Mesendoderm (in vitro differentiated cells): ENCODE measurements around the gene ENG.

Experiments
- DNase-seq: peaks from one replicate; pipeline ENCODE4 v3.0.0; 2013
- H2AK5ac ChIP-seq: 2 replicates; pipeline ENCODE4 v1.6.1; 2013; ENCODE audit warnings: low read length, inconsistent platforms
- H2BK120ac ChIP-seq: 2 replicates; pipeline ENCODE4 v1.6.1; 2013; ENCODE audit warnings: low read depth, mild to moderate bottlenecking, low read length, moderate library complexity, mixed read lengths
- H2BK15ac ChIP-seq: replicated peaks from 2 replicates; pipeline ENCODE4 v1.6.1; 2013; ENCODE audit warnings: low read depth, mild to moderate bottlenecking, moderate library complexity
- H2BK5ac ChIP-seq: 2 replicates; pipeline ENCODE4 v1.6.1; 2013; ENCODE audit warnings: low read length, inconsistent platforms
- H3K18ac ChIP-seq: 2 replicates; pipeline ENCODE4 v1.6.1; 2013; ENCODE audit warnings: mild to moderate bottlenecking, low read length, mixed read lengths
- H3K23ac ChIP-seq: one replicate; pipeline ENCODE4 v1.6.1; 2013; ENCODE audit warnings: low read length
- H3K27ac ChIP-seq: 2 replicates; pipeline ENCODE4 v1.5.1; 2013; ENCODE audit warnings: low read depth, mild to moderate bottlenecking, inconsistent platforms, low read length, moderate library complexity
- H3K27me3 ChIP-seq: 2 replicates; pipeline ENCODE4 v1.6.1; 2013; ENCODE audit warnings: low read length, control low read depth, mild to moderate bottlenecking, inconsistent platforms; ENCODE audit not compliant: insufficient read depth, poor library complexity
- H3K36me3 ChIP-seq: 2 replicates; pipeline ENCODE4 v1.6.1; 2013; ENCODE audit warnings: low read length, inconsistent platforms; ENCODE audit not compliant: control insufficient read depth, insufficient read depth
- H3K4ac ChIP-seq: one replicate; pipeline ENCODE4 v1.6.1; 2013; ENCODE audit warnings: low read depth, mild to moderate bottlenecking, low read length, moderate library complexity
- H3K4me1 ChIP-seq: 2 replicates; pipeline ENCODE4 v1.6.1; 2013; ENCODE audit warnings: low read depth, low read length, inconsistent platforms; ENCODE audit not compliant: control insufficient read depth
- H3K4me2 ChIP-seq: 2 replicates; pipeline ENCODE4 v1.6.1; 2013; ENCODE audit warnings: low read length
- H3K4me3 ChIP-seq: 2 replicates; pipeline ENCODE4 v1.5.1; 2013; ENCODE audit warnings: mild to moderate bottlenecking, low read length
- H3K56ac ChIP-seq: one replicate; pipeline ENCODE4 v1.6.1; 2013; ENCODE audit warnings: low read length
- H3K79me1 ChIP-seq: 2 replicates; pipeline ENCODE4 v1.6.1; 2013; ENCODE audit warnings: low read length, inconsistent platforms
- H3K79me2 ChIP-seq: 2 replicates; pipeline ENCODE4 v1.6.1; 2013; ENCODE audit warnings: mild to moderate bottlenecking, low read length; ENCODE audit not compliant: control insufficient read depth, insufficient read depth
- H3K9ac ChIP-seq: 2 replicates; pipeline ENCODE4 v1.6.1; 2013; ENCODE audit warnings: low read length, inconsistent platforms
- H4K5ac ChIP-seq: one replicate; pipeline ENCODE4 v1.6.1; 2013; ENCODE audit warnings: low read length
- H4K8ac ChIP-seq: one replicate; pipeline ENCODE4 v1.6.1; 2013; ENCODE audit warnings: low read depth, mild to moderate bottlenecking, control low read depth, low read length, moderate library complexity
- WGBS: extraction: QIAGEN DNeasy Blood & Tissue Kit; methylation state at CpG from one replicate; pipeline ENCODE4 v1.1.7; 2013; ENCODE audit warnings: low lambda C conversion rate, missing lambda C conversion rate; ENCODE audit not compliant: insufficient coverage; ENCODE audit errors: extremely low coverage; 5-methylcytosine and 5-hydroxymethylcytosine counted together

ENG gene

DNA sequence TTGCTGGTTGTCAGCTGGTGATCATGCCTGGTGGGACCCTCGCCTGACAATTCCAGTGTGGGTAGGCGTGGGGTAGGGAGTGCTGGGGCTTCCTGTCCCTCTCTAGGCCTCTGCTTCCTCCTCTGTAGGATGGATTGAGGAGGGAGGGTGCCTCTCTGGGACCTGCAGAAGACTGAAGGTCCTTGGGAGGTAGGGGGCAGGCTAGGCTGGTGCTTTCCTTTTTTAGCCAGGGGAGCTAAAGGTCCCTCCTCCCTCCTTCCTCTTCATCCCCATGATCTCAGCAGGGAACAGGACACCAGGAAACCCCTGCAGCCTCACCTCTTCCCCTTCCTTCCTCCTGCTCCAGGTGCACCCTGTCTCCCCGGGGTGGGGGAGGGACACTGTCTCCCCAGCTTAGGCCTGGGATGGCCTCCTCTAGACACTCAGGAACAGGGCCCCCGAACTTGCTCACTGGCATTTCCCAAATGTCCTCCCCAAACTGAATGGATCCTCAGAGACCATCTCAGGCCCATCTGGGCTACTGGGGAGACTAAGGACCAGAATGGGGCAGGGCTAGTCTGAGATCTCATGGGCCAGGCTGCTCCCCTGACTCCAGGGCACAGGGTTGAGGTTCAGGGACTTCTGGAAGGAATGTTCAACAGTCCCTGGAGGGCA lies 84.4 kb downstream of the ENG start:
- Histone ChIP-seq H3K27ac (no peak overlapping the region), H4K5ac (no peak overlapping the region), H3K27me3 (no peaks in the 10 kb centered on the region), H3K79me1 (no peaks in the 10 kb centered on the region), H2BK120ac (no peak overlapping the region), H3K4ac (no peak overlapping the region), H4K8ac (no peak overlapping the region), H3K4me3 (no peak overlapping the region), H3K79me2 (no peaks in the 10 kb centered on the region), H3K4me1 (peaks cover 6% of the 10 kb centered on the region), H3K4me2 (no peak overlapping the region), H2AK5ac (no peak overlapping the region), H3K18ac (no peak overlapping the region), H3K56ac (peak overlapping the region; percentile 46), H2BK5ac (no peak overlapping the region), H3K36me3 (no peaks in the 10 kb centered on the region), H2BK15ac (no peak overlapping the region), H3K23ac (no peak overlapping the region), H3K9ac (no peak overlapping the region)
- WGBS, result no CpG with 5 or more reads among the region's 4 CpGs
- DNase-seq, result no peak

DNA sequence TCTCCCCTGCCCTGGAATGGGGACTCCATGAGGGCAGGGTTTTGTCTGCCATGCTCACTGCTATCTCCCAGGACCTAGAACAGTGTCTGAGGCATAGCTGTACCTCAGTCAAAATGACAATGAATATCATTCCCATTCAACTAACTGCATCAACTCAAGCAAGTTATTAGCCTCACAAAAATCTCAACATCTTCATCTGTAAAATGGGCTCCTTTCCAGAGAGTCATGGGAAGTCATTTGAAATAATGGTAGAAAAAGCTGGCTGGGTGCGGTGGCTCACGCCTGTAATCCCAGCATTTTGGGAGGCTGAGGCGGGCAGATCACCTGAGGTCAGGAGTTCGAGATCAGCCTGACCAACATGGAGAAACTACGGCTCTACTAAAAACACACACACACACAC lies 85.4 kb downstream of the ENG start:
- H3K79me2 ChIP-seq, result no peaks in the 10 kb centered on the region
- no peak overlapping the region for H3K4me3 ChIP-seq
- H3K56ac ChIP-seq, result no peak overlapping the region
- H3K18ac ChIP-seq, result no peak overlapping the region
- no peak overlapping the region for H2BK120ac ChIP-seq
- no peak overlapping the region for H3K9ac ChIP-seq
- no peak overlapping the region for H2AK5ac ChIP-seq
- WGBS, result no CpG with 5 or more reads among the region's 5 CpGs
- H4K8ac ChIP-seq, result no peak overlapping the region
- no peak overlapping the region for H2BK15ac ChIP-seq
- H3K4me1 ChIP-seq, result peaks cover 6% of the 10 kb centered on the region
- no peak overlapping the region for H3K4me2 ChIP-seq
- no peak overlapping the region for H4K5ac ChIP-seq
- no peaks in the 10 kb centered on the region for H3K36me3 ChIP-seq
- H2BK5ac ChIP-seq, result no peak overlapping the region
- H3K4ac ChIP-seq, result no peak overlapping the region
- DNase-seq, result no peak
- H3K23ac ChIP-seq, result no peak overlapping the region
- H3K27ac ChIP-seq, result no peak overlapping the region
- no peaks in the 10 kb centered on the region for H3K27me3 ChIP-seq
- H3K79me1 ChIP-seq, result no peaks in the 10 kb centered on the region

DNA sequence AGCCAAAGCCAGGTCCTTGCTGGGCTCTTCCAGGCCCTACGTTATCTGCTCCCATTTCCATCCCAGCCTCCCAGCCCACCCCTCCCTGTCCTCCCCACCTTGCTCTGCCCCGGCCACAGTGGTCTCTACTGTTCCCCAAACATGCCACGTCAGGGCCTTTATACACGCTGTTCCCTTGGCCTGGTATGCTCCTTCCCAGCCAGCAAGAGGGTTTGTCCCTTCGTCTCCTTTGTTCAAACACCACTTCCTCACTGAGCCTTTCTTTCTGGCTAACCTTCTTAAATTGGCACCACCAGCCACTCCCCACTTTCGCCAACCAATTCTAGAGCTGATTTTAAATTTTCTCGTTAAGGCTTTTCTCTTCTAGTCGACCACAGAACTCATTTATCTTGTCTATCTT lies 85.8 kb downstream of the ENG start:
- no peaks in the 10 kb centered on the region for H3K27me3 ChIP-seq
- H3K27ac ChIP-seq, result no peak overlapping the region
- no peak overlapping the region for H4K5ac ChIP-seq
- H3K4me1 ChIP-seq, result peaks cover 6% of the 10 kb centered on the region
- no peak overlapping the region for H3K9ac ChIP-seq
- H2BK15ac ChIP-seq, result no peak overlapping the region
- no peaks in the 10 kb centered on the region for H3K79me1 ChIP-seq
- WGBS, result no CpG with 5 or more reads among the region's 8 CpGs
- H3K4me2 ChIP-seq, result no peak overlapping the region
- H3K36me3 ChIP-seq, result no peaks in the 10 kb centered on the region
- no peaks in the 10 kb centered on the region for H3K79me2 ChIP-seq
- DNase-seq, result no peak
- no peak overlapping the region for H3K4me3 ChIP-seq
- no peak overlapping the region for H3K18ac ChIP-seq
- H3K4ac ChIP-seq, result no peak overlapping the region
- H2BK120ac ChIP-seq, result no peak overlapping the region
- H3K23ac ChIP-seq, result no peak overlapping the region
- H4K8ac ChIP-seq, result no peak overlapping the region
- no peak overlapping the region for H2AK5ac ChIP-seq
- H2BK5ac ChIP-seq, result no peak overlapping the region
- H3K56ac ChIP-seq, result peak overlapping the region; percentile 30

DNA sequence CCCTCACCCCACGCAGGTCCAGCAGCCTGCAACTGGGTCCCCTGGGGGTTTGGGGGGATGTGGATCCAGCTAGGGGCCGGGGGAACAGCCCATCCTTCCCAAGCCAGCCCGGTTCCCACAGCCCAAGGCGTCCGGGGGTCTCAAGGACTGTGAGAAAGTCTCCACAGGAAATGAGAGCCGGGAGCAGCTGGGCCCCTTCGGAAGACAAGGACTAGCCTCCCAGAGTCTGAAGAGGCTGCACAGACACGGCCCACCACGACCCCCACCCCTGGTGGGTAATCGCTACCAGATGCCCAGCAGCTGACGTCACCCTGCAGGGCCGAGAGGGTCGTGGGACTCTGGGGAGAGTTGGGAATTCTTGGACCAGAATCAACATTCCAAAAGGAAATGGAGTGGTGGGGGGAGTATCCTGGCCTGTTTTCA lies 86.5 kb downstream of the ENG start:
- no peak overlapping the region for H3K4me3 ChIP-seq
- no peaks in the 10 kb centered on the region for H3K79me1 ChIP-seq
- H2BK5ac ChIP-seq, result no peak overlapping the region
- H3K4ac ChIP-seq, result no peak overlapping the region
- no peak overlapping the region for H3K4me2 ChIP-seq
- H3K27me3 ChIP-seq, result no peaks in the 10 kb centered on the region
- H3K4me1 ChIP-seq, result peaks cover 6% of the 10 kb centered on the region
- H2BK120ac ChIP-seq, result no peak overlapping the region
- H3K27ac ChIP-seq, result no peak overlapping the region
- no peak overlapping the region for H3K23ac ChIP-seq
- H3K18ac ChIP-seq, result peak overlapping the region; percentile 16
- H3K36me3 ChIP-seq, result no peaks in the 10 kb centered on the region
- no peak overlapping the region for H2BK15ac ChIP-seq
- no peak overlapping the region for H4K5ac ChIP-seq
- H3K56ac ChIP-seq, result peak overlapping the region; percentile 30
- no peak overlapping the region for H3K9ac ChIP-seq
- H3K79me2 ChIP-seq, result no peaks in the 10 kb centered on the region
- WGBS, result no CpG with 5 or more reads among the region's 13 CpGs
- H4K8ac ChIP-seq, result no peak overlapping the region
- peak; percentile 76 for DNase-seq
- H2AK5ac ChIP-seq, result no peak overlapping the region

DNA sequence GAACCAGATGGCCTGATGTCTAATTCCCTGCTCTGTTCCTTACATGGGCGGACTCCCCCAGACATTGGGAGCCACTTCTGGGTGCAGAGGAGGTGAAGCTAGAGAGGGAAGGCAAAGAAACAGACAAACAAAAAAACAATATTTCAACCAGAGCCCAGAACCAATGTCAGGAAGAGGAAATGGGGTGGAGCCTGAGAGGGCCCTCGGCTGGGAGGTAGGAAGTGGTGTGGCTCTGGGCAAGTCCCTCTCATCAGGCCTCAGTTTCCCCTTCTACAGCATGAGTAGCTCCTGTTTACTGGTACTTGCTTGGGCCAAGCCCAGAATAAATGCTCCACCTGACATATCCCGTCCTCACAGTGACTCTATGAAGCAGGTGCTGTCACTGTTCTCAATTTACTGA lies 87.0 kb downstream of the ENG start:
- Histone ChIP-seq H3K18ac (no peak overlapping the region), H2AK5ac (no peak overlapping the region), H4K5ac (no peak overlapping the region), H3K4me1 (peaks cover 6% of the 10 kb centered on the region), H3K4me2 (no peak overlapping the region), H4K8ac (no peak overlapping the region), H3K23ac (no peak overlapping the region), H3K4me3 (no peak overlapping the region), H3K79me1 (no peaks in the 10 kb centered on the region), H2BK15ac (no peak overlapping the region), H3K27me3 (no peaks in the 10 kb centered on the region), H3K4ac (no peak overlapping the region), H3K56ac (no peak overlapping the region), H3K36me3 (no peaks in the 10 kb centered on the region), H3K27ac (no peak overlapping the region), H2BK120ac (no peak overlapping the region), H3K9ac (no peak overlapping the region), H3K79me2 (no peaks in the 10 kb centered on the region), H2BK5ac (no peak overlapping the region)
- no peak for DNase-seq
- WGBS, result no CpG with 5 or more reads among the region's 3 CpGs

DNA sequence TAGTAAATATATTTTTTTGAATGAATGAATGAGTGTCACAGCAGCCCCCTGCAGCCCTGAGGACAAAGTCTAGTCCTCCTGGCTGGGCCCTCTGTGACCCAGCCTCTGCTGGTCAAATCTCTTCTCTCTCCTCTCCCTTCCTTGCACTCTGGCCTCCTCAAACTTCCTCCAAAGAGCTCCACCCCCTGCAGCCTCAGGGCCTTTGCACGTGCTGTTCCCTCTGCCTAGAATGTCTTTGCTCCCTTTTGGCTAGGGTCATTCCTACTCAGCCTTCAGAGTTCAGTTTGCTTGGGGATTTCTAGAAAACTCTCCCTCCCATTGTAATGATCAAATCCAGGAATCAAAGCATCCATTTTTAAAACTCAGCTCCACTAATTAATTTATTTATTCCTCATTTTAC lies 89.0 kb downstream of the ENG start:
- Histone ChIP-seq H3K18ac (no peak overlapping the region), H3K79me2 (no peaks in the 10 kb centered on the region), H3K27ac (no peak overlapping the region), H2BK5ac (no peak overlapping the region), H3K56ac (no peak overlapping the region), H3K23ac (no peak overlapping the region), H3K4ac (no peak overlapping the region), H2BK120ac (no peak overlapping the region), H2BK15ac (no peak overlapping the region), H3K9ac (no peak overlapping the region), H3K79me1 (no peaks in the 10 kb centered on the region), H3K4me1 (peaks cover 2% of the 10 kb centered on the region), H3K4me3 (no peak overlapping the region), H3K27me3 (no peaks in the 10 kb centered on the region), H3K36me3 (no peaks in the 10 kb centered on the region), H3K4me2 (no peak overlapping the region), H4K5ac (no peak overlapping the region), H4K8ac (no peak overlapping the region), H2AK5ac (no peak overlapping the region)
- no peak for DNase-seq
- WGBS, result no CpG with 5 or more reads among the region's 1 CpG
